ENCODE data around the gene CFAP92. TPM values are rescaled to one million over a fixed set of nuclear protein-coding genes. Genes with fewer than 3 reads are reported as not detected.

Gene CFAP92
- total and polyA plus RNA-seq, 2 donors (not counting 3 experiments of a cell fraction or from before 2014, with no cell fraction given): 0.04 to 0.62 TPM

Small RNAs within 50 kb of the gene (small RNA-seq; reads per million reads assigned to genes)
- not detected for gene AC112484.4 (ENCODE audit: insufficient read depth, insufficient read length, low read depth, low replicate concordance)

Other genes starting within 250 kb of the CFAP92 start
- 56.0 and 65.8 TPM in 2 replicates for gene ACAD9, start 114.5 kb downstream of the CFAP92 start, total RNA-seq
- gene ACAD9, start 114.5 kb downstream of the CFAP92 start, polyA plus RNA-seq: 55.2 and 58.6 TPM in 2 replicates
- gene EFCC1, start 7.2 kb upstream of the CFAP92 start, total RNA-seq: 0.58 and 0.73 TPM in 2 replicates
- gene EFCC1, start 7.2 kb upstream of the CFAP92 start, polyA plus RNA-seq: 1.3 and 1.6 TPM in 2 replicates
- gene GP9, start 66.7 kb upstream of the CFAP92 start, total RNA-seq: not detected in 2 replicates
- not detected in 2 replicates for gene GP9, start 66.7 kb upstream of the CFAP92 start, polyA plus RNA-seq
- gene RAB43, start 127.7 kb upstream of the CFAP92 start, total RNA-seq: 22.6 and 31.5 TPM in 2 replicates
- gene RAB43, start 127.7 kb upstream of the CFAP92 start, polyA plus RNA-seq: 18.5 and 22.0 TPM in 2 replicates
- 50.6 and 59.4 TPM in 2 replicates for gene ISY1, start 167.0 kb upstream of the CFAP92 start, total RNA-seq
- 50.7 and 65.1 TPM in 2 replicates for gene ISY1, start 167.0 kb upstream of the CFAP92 start, polyA plus RNA-seq
- 197 and 205 TPM in 2 replicates for gene CNBP, start 189.8 kb upstream of the CFAP92 start, total RNA-seq
- 152 and 196 TPM in 2 replicates for gene CNBP, start 189.8 kb upstream of the CFAP92 start, polyA plus RNA-seq